ENCODE results near the gene PARVB. TPM values are rescaled to one million over a fixed set of nuclear protein-coding genes. Genes with fewer than 3 reads are reported as not detected.

Gene PARVB
- total RNA-seq, 1 donor from 2014 or later, result 39.2 TPM

GRCh38 chr22:44207173-44207980, 183.3 kb downstream of the PARVB start:
- intact Hi-C loops (cut with micrococcal nuclease), result no loop called here

GRCh38 chr22:44207981-44208317, 183.8 kb downstream of the PARVB start:
- intact Hi-C loops (cut with micrococcal nuclease), result no loop called here

GRCh38 chr22:44209343-44209742, 185.2 kb downstream of the PARVB start:
- intact Hi-C loops (cut with micrococcal nuclease), result no loop called here

GRCh38 chr22:44210722-44211121, 186.6 kb downstream of the PARVB start:
- intact Hi-C loops (cut with micrococcal nuclease), result no loop called here

GRCh38 chr22:44211256-44211945, 187.3 kb downstream of the PARVB start:
- intact Hi-C loops (cut with micrococcal nuclease), result no loop called here

GRCh38 chr22:44211946-44212930, 188.1 kb downstream of the PARVB start:
- intact Hi-C loops (cut with micrococcal nuclease), result no loop called here

GRCh38 chr22:44212936-44213335, 188.8 kb downstream of the PARVB start:
- intact Hi-C loops (cut with micrococcal nuclease), result no loop called here

- intact Hi-C loops (cut with micrococcal nuclease), result no loop called here
Observed at GRCh38 chr22:44213489-44214043, 189.5 kb downstream of the PARVB start.

GRCh38 chr22:44214187-44214586, 190.1 kb downstream of the PARVB start:
- intact Hi-C loops (cut with micrococcal nuclease), result no loop called here

GRCh38 chr22:44214764-44215163, 190.7 kb downstream of the PARVB start:
- intact Hi-C loops (cut with micrococcal nuclease), result no loop called here

- intact Hi-C loops (cut with micrococcal nuclease), result no loop called here
Observed at GRCh38 chr22:44215287-44215686, 191.2 kb downstream of the PARVB start.

- intact Hi-C loops (cut with micrococcal nuclease), result no loop called here
Observed at GRCh38 chr22:44217346-44217745, 193.2 kb downstream of the PARVB start.

- intact Hi-C loops (cut with micrococcal nuclease), result no loop called here
Observed at GRCh38 chr22:44218071-44218470, 194.0 kb downstream of the PARVB start.

GRCh38 chr22:44219101-44219870, 195.2 kb downstream of the PARVB start:
- intact Hi-C loops (cut with micrococcal nuclease), result no loop called here

GRCh38 chr22:44220727-44221680, 196.9 kb downstream of the PARVB start:
- intact Hi-C loops (cut with micrococcal nuclease), result no loop called here

GRCh38 chr22:44221710-44222475, 197.8 kb downstream of the PARVB start:
- intact Hi-C loops (cut with micrococcal nuclease), result no loop called here
